Heart right ventricle (tissue), 16 donors: ENCODE data around the gene CRYBA2. TPM values are rescaled to one million over a fixed set of nuclear protein-coding genes. Genes with fewer than 3 reads are reported as not detected.
A peak's percentile ranks its signal among the peaks of the same experiment; 100 is the strongest.

ENCODE experiments used
- ATAC-seq, 8 donors: fragments of 200-7000 bp; cut with Tn5 transposase; one replicate each; pipeline ENCODE4 v1.9.1; 2020; ENCODE audit warnings: mild to moderate bottlenecking in 8 of 8, moderate library complexity in 8 of 8, moderate number of reproducible peaks in 1 of 8
- DNase-seq, 2 donors: peaks; one replicate each; pipeline ENCODE4 v3.0.0-alpha.2; 2020
- H3K27ac ChIP-seq, 10 donors: fragments of 200-600 bp; sonication (generic) in 2 of 10; one replicate each; pipeline versions ENCODE4 v1.5.0 to v1.8.0; 2020 to 2022; ENCODE audit warnings: mild to moderate bottlenecking in 3 of 10
- H3K27me3 ChIP-seq, 7 donors: fragments of 200-600 bp; one replicate each; pipeline ENCODE4 v1.8.0; 2021 to 2022; ENCODE audit warnings: mild to moderate bottlenecking in 2 of 7
- H3K36me3 ChIP-seq, 9 donors: fragments of 200-600 bp; sonication (generic) in 1 of 9; one replicate each; pipeline versions ENCODE4 v1.5.0 to v1.8.0; 2020 to 2022; ENCODE audit warnings: mild to moderate bottlenecking in 2 of 9
- H3K4me1 ChIP-seq, 9 donors: fragments of 200-600 bp; sonication (generic) in 1 of 9; one replicate each; pipeline versions ENCODE4 v1.5.0 to v1.8.0; 2020 to 2022; ENCODE audit warnings: mild to moderate bottlenecking in 4 of 9
- H3K4me3 ChIP-seq, 10 donors: fragments of 200-600 bp; sonication (generic) in 2 of 10; one replicate each; pipeline versions ENCODE4 v1.5.0 to v1.8.0; 2020 to 2022; ENCODE audit warnings: mild to moderate bottlenecking in 7 of 10, moderate library complexity in 2 of 10
- H3K9me3 ChIP-seq, 11 donors: fragments of 200-600 bp in 10 of 11; sonication (generic) in 2 of 11; one replicate each; pipeline versions ENCODE4 v1.5.0 to v1.8.0; 2013 to 2022; ENCODE audit warnings: mild to moderate bottlenecking in 2 of 11, control low read depth in 1 of 11, moderate library complexity in 1 of 11
- CTCF ChIP-seq, 9 donors: fragments of 200-600 bp; sonication (generic) in 2 of 9; IDR thresholded peaks; one replicate each; pipeline versions ENCODE4 v1.5.0 to v1.8.0; 2021 to 2022; ENCODE audit warnings: antibody characterized with exemption in 9 of 9, mild to moderate bottlenecking in 5 of 9, moderate library complexity in 1 of 9
- WGBS, 2 donors: extraction: QIAGEN DNeasy Blood & Tissue Kit; methylation state at CpG; one replicate each; pipeline ENCODE4 v1.1.7; 2013; ENCODE audit warnings: inconsistent platforms in 1 of 2; 5-methylcytosine and 5-hydroxymethylcytosine counted together
- intact Hi-C, 10 donors: fragments of 100-400 bp; cut with DNase I; formaldehyde crosslinking; loops; one replicate each; pipeline versions ENCODE4 v1.11.1 to v1.14.2; 2022
- polyA plus RNA-seq, 2 donors: library from polyadenylated mRNA; stranded (reverse); fragments of 200-250 nt; gene quantifications; one replicate each; pipeline ENCODE4 v1.2.3, GENCODE V29; 2013
- total RNA-seq, 10 donors: library from RNA; stranded (reverse); fragmentation: NEBNext Ultra II Directional in 3 of 10; extraction: Animal tissue kit (Norgen Biotek cat#: 25700) in 3 of 10; gene quantifications; one replicate each; pipeline versions ENCODE4 v1.2.1 to v1.2.4, GENCODE V29; 2021 to 2023
- donor health status: Arrhythmogenic right ventricular cardiomyopathy.
- donor health status: ischemic (EF 13 %, LVEDD 7.1; RV severe dilation, severe dysfunction).
- donor health status: healthy with polysubstance abuse.
- donor health status: DM: no; HTN: yes; CAD: no.
- donor health status: DM: no; HTN: no; CAD: no.
- donor health status: ischemic (EF 25% LVEDD 6.9; RV normal size, moderate dysfunction).
- donor health status: ischemic (EF 25% LVEDD 5.7; RV mildly dilated, moderate dysfunction).
- donor health status: healthy.
- donor health status: DM: yes; HTN: yes; CAD: no.
- donor health status: Ischemic cardiomyopathy.
- donor health status: ischemic (EF 35%, LVEDD 5.7; RV mildly dilated, moderate dysfunction).
- donor health status: nonischemic (EF 11% LVEDD 7.7; RV severe dilation, severe dysfunction).
- donor health status: DM: yes; HTN: yes; CAD: no.
- donor health status: PGD.
- donor health status: ischemic (EF 29% LVEDD 5.4; RV normal size, mild dysfunction).
- donor health status: nonischemic (EF 23%, LVEDD 6.1; RV moderate dilation, normal function).

CRYBA2 gene
- total and polyA plus RNA-seq, 12 donors, result not detected

DNA sequence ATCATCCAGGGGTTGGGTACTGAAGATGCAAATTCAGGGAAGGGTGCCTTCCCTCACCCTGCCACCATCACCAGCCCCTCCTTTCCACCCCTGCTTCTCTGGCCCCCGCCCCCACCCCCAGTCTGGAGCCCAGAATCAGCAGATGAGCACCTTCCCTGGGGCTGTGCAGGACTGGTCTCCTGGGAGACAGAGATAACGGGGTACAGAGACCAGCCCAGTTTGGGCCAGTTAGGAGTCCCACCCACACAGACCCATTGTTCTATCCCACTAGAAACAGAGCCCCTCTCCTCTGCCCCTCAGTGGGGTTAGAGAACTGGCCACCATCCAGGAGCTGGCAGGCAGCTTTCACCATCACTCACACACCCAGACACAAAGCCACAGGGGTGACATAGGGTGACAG, 4.5 kb upstream of the CRYBA2 start:
- peaks cover 33 to 99% (median 94%) of the 10 kb centered on the region in 7 donors for H3K27me3 ChIP-seq

GRCh38 chr2:218996937-218997336, 3.7 kb upstream of the CRYBA2 start:
- no peak for DNase-seq
- Histone ChIP-seq H3K4me1 (peaks cover 13 to 40% (median 32%) of the 10 kb centered on the region in 9 donors), H3K27me3 (peaks cover 28 to 99% (median 94%) of the 10 kb centered on the region in 7 donors), H3K36me3 (no peaks in the 10 kb centered on the region), H3K4me3 (no peak overlapping the region), H3K27ac (no peak overlapping the region), H3K9me3 (no peaks in the 10 kb centered on the region)
- intact Hi-C loops, result loop anchor here in 1 of 10 donors (10.0 kb wide), 1 partner anchor 158 kb away; no protein-coding TSS in a partner anchor
- no peak for ATAC-seq
- 43 to 54% methylated on average over 4 of the region's 4 CpGs for WGBS, 2 donors
- no peak for TF ChIP-seq CTCF (IDR thresholded peaks at IDR 0.05)

More for the DNA sequence above, 4.5 kb upstream of the CRYBA2 start:
- no peak for TF ChIP-seq CTCF (IDR thresholded peaks at IDR 0.05)
- ATAC-seq, result no peak
- WGBS, 2 donors, result 26 to 32% methylated on average over 2 of the region's 2 CpGs
- intact Hi-C loops, result loop anchor here in 1 of 10 donors (10.0 kb wide), 1 partner anchor 157 kb away; no protein-coding TSS in a partner anchor
- no peak overlapping the region for H3K27ac ChIP-seq
- no peak overlapping the region for H3K4me3 ChIP-seq
- no peaks in the 10 kb centered on the region for H3K36me3 ChIP-seq
- no peak for DNase-seq
- peaks cover 21 to 43% (median 38%) of the 10 kb centered on the region in 9 donors for H3K4me1 ChIP-seq
- no peaks in the 10 kb centered on the region for H3K9me3 ChIP-seq

- Histone ChIP-seq H3K27me3 (peaks cover 29 to 99% (median 94%) of the 10 kb centered on the region in 7 donors), H3K27ac (no peak overlapping the region), H3K4me3 (peak overlapping the region in 9 of 10 donors; percentile 14 to 50 (median 39)), H3K9me3 (no peaks in the 10 kb centered on the region), H3K4me1 (peaks cover 7 to 34% (median 24%) of the 10 kb centered on the region in 9 donors), H3K36me3 (no peaks in the 10 kb centered on the region)
- ATAC-seq, result peak; percentile 85 to 95 (median 92)
- intact Hi-C loops, result loop anchor here in 1 of 10 donors (10.0 kb wide), 1 partner anchor 159 kb away; no protein-coding TSS in a partner anchor
- DNase-seq, result peak; percentile 84 to 86
- 5 to 7% methylated on average over 43 of the region's 43 CpGs for whole genome bisulfite sequencing, 2 donors
- TF ChIP-seq CTCF (IDR thresholded peaks at IDR 0.05), result peak; percentile 87 to 97 (median 92)
These were observed 2.9 kb upstream of the CRYBA2 start for GRCh38 chr2:218995972-218996711.

GRCh38 chr2:218995561-218995960, 2.3 kb upstream of the CRYBA2 start:
- intact Hi-C loops, result loop anchor here in 1 of 10 donors (10.0 kb wide), 1 partner anchor 159 kb away; no protein-coding TSS in a partner anchor
- H3K27ac ChIP-seq, result no peak overlapping the region
- WGBS, 2 donors, result 21 to 24% methylated on average over 8 of the region's 8 CpGs
- no peaks in the 10 kb centered on the region for H3K9me3 ChIP-seq
- ATAC-seq, result peak in 1 of 8 donors; percentile 13
- peaks cover 34 to 99% (median 94%) of the 10 kb centered on the region in 7 donors for H3K27me3 ChIP-seq
- H3K4me3 ChIP-seq, result peak overlapping the region in 3 of 10 donors; percentile 37 to 50 (median 40)
- H3K4me1 ChIP-seq, result peaks cover 7 to 34% (median 24%) of the 10 kb centered on the region in 9 donors
- no peak for TF ChIP-seq CTCF (IDR thresholded peaks at IDR 0.05)
- DNase-seq, result no peak
- no peaks in the 10 kb centered on the region for H3K36me3 ChIP-seq
